ENCODE measurements around the gene ZC3H4. TPM values are rescaled to one million over a fixed set of nuclear protein-coding genes. Genes with fewer than 3 reads are reported as not detected.

The ZC3H4 gene
- total and polyA plus RNA-seq, 2 donors (not counting 1 experiment from before 2014, with no cell fraction given) = 12.7 to 73.7 TPM

DNA sequence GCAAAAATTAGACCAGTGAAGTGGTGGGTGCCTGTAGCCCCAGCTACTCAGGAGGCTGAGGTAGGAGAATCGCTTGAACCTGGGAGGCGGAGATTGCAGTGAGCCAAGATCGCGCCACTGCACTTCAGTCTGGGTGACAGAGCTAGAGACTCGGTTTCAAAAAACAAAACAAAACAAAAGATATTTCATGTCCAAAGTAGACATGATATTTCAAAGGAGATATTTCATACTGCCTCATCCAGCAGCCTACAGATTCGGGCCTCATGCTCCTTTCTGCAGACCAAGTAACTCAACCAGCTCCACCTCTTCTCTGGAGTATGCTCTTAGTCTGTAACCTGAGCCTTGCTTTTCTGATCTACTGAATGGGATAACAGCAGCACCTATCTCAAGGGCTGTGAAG is 15.0 kb downstream of the ZC3H4 start:
- Histone ChIP-seq H3K4me2 (replicated peaks; ENCODE audit: low read depth, low read length, poor library complexity, severe bottlenecking) (no peak overlapping the region), H3K27me3 (replicated peaks in 1 of 4; ENCODE audit: control extremely low read depth in 1 of 4, control insufficient read depth in 3 of 4, insufficient read depth in 4 of 4, low read length in 3 of 4) (no peaks in the 10 kb centered on the region), H3K36me3 (replicated peaks in 1 of 2; ENCODE audit: control extremely low read depth in 1 of 2, control insufficient read depth in 1 of 2, extremely low read depth in 1 of 2, insufficient read depth in 2 of 2, low read length in 1 of 2) (peaks cover 2 to 27% of the 10 kb centered on the region in 2 experiments), H4K20me1 (ENCODE audit: control insufficient read depth, insufficient read depth, low read length, poor library complexity, severe bottlenecking) (peaks cover 49% of the 10 kb centered on the region), H3K4me3 (ENCODE audit: control extremely low read depth in 1 of 5, extremely low read depth in 1 of 5, insufficient read depth in 1 of 5, low read depth in 2 of 5, low read length in 4 of 5) (no peak overlapping the region), H3K9me3 (ENCODE audit: control extremely low read depth in 1 of 3, control insufficient read depth in 2 of 3, insufficient read depth in 1 of 3, low read length in 2 of 3) (no peaks in the 10 kb centered on the region), H3K4me1 (ENCODE audit: control insufficient read depth in 2 of 2, insufficient read depth in 2 of 2, low read length in 2 of 2) (peaks cover 5 to 27% of the 10 kb centered on the region in 2 donors), H2AFZ (ENCODE audit: insufficient read depth, low read depth, low read length, poor library complexity, severe bottlenecking) (no peak overlapping the region), H3K79me2 (ENCODE audit: control insufficient read depth, insufficient read depth, low read length) (peaks cover 95% of the 10 kb centered on the region), H3K9ac (ENCODE audit: low read length) (no peak overlapping the region), H3K27ac (ENCODE audit: low read length in 2 of 2) (no peak overlapping the region)
- Mint-ChIP-seq H3K4me3 (no peak overlapping the region), H3K9me3 (ENCODE audit: insufficient read depth) (no peaks in the 10 kb centered on the region), H3K27me3 (no peaks in the 10 kb centered on the region), H3K4me1 (peaks cover 50% of the 10 kb centered on the region), H3K27ac (no peak overlapping the region)
- TF ChIP-seq EZH2 (IDR thresholded peaks at IDR 0.05; ENCODE audit: borderline replicate concordance, insufficient read depth, low read depth, low read length, poor library complexity, severe bottlenecking) (no peak), CTCF (IDR thresholded peaks at IDR 0.05) (no peak)
- CTCF ChIA-PET = interaction anchor here (0.6 to 1.3 kb wide), 2 partner anchors 27 to 47 kb away, joined by 3 to 5 read pairs; no protein-coding TSS in a partner anchor
- ATAC-seq (ENCODE audit: low read depth) (no peak), DNase-seq (no peak)
- WGBS (ENCODE audit: insufficient coverage) = 83% methylated on average over 1 of the region's 6 CpGs
- POLR2A ChIA-PET = interaction anchor here (1.3 kb wide), 1 partner anchor 13 kb away, joined by 3 read pairs; no protein-coding TSS in a partner anchor
- intact Hi-C loops (cut with micrococcal nuclease) = no loop called here

GRCh38 chr19:47097396-47098201 is 16.0 kb downstream of the ZC3H4 start:
- H3K27ac ChIP-seq (ENCODE audit: low read length in 2 of 2) = no peak overlapping the region
- ChIA-PET POLR2A (interaction anchor here (1.3 kb wide), 1 partner anchor 14 kb away, joined by 3 read pairs; no protein-coding TSS in a partner anchor), CTCF (interaction anchor here (1.0 kb wide), 1 partner anchor 28 kb away, joined by 3 read pairs; no protein-coding TSS in a partner anchor)
- H3K4me1 Mint-ChIP-seq = peaks cover 49% of the 10 kb centered on the region
- H3K4me3 Mint-ChIP-seq = no peak overlapping the region
- H3K27ac Mint-ChIP-seq = no peak overlapping the region
- WGBS (ENCODE audit: insufficient coverage) = 95% methylated on average over 31 of the region's 31 CpGs
- ATAC-seq (ENCODE audit: low read depth) = no peak
- no peak overlapping the region for H3K4me3 ChIP-seq (ENCODE audit: control extremely low read depth in 1 of 5, extremely low read depth in 1 of 5, insufficient read depth in 1 of 5, low read depth in 2 of 5, low read length in 4 of 5)
- intact Hi-C loops (cut with micrococcal nuclease) = no loop called here
- TF ChIP-seq CTCF (IDR thresholded peaks at IDR 0.05) (no peak), EZH2 (IDR thresholded peaks at IDR 0.05; ENCODE audit: borderline replicate concordance, insufficient read depth, low read depth, low read length, poor library complexity, severe bottlenecking) (no peak)
- no peaks in the 10 kb centered on the region for H3K27me3 ChIP-seq (replicated peaks in 1 of 4; ENCODE audit: control extremely low read depth in 1 of 4, control insufficient read depth in 3 of 4, insufficient read depth in 4 of 4, low read length in 3 of 4)
- no peaks in the 10 kb centered on the region for H3K9me3 Mint-ChIP-seq (ENCODE audit: insufficient read depth)
- peaks cover 5 to 33% of the 10 kb centered on the region in 2 donors for H3K4me1 ChIP-seq (ENCODE audit: control insufficient read depth in 2 of 2, insufficient read depth in 2 of 2, low read length in 2 of 2)
- no peak for DNase-seq
- peaks cover 0 to 29% of the 10 kb centered on the region in 2 experiments for H3K36me3 ChIP-seq (replicated peaks in 1 of 2; ENCODE audit: control extremely low read depth in 1 of 2, control insufficient read depth in 1 of 2, extremely low read depth in 1 of 2, insufficient read depth in 2 of 2, low read length in 1 of 2)
- H3K27me3 Mint-ChIP-seq = no peaks in the 10 kb centered on the region
- no peak overlapping the region for H3K4me2 ChIP-seq (replicated peaks; ENCODE audit: low read depth, low read length, poor library complexity, severe bottlenecking)
- peaks cover 89% of the 10 kb centered on the region for H3K79me2 ChIP-seq (ENCODE audit: control insufficient read depth, insufficient read depth, low read length)
- H4K20me1 ChIP-seq (ENCODE audit: control insufficient read depth, insufficient read depth, low read length, poor library complexity, severe bottlenecking) = peaks cover 49% of the 10 kb centered on the region
- no peak overlapping the region for H3K9ac ChIP-seq (ENCODE audit: low read length)
- no peaks in the 10 kb centered on the region for H3K9me3 ChIP-seq (ENCODE audit: control extremely low read depth in 1 of 3, control insufficient read depth in 2 of 3, insufficient read depth in 1 of 3, low read length in 2 of 3)
- no peak overlapping the region for H2AFZ ChIP-seq (ENCODE audit: insufficient read depth, low read depth, low read length, poor library complexity, severe bottlenecking)
